ENCODE results near the gene KLHL15.

- no peak for TF ChIP-seq CTCF (IDR thresholded peaks at IDR 0.05)
- TF ChIP-seq POLR2A (IDR thresholded peaks at IDR 0.05), result no peak
Observed at GRCh38 chrX:23938690-23939089, 88.3 kb downstream of the KLHL15 start.
